NCI-H510A (cell line): ENCODE data around the gene PRPF19.

Experiments
- DNase-seq: peaks from one replicate; lab custom pipeline; 2025; lab: John Stamatoyannopoulos, UW

PRPF19 gene

DNA sequence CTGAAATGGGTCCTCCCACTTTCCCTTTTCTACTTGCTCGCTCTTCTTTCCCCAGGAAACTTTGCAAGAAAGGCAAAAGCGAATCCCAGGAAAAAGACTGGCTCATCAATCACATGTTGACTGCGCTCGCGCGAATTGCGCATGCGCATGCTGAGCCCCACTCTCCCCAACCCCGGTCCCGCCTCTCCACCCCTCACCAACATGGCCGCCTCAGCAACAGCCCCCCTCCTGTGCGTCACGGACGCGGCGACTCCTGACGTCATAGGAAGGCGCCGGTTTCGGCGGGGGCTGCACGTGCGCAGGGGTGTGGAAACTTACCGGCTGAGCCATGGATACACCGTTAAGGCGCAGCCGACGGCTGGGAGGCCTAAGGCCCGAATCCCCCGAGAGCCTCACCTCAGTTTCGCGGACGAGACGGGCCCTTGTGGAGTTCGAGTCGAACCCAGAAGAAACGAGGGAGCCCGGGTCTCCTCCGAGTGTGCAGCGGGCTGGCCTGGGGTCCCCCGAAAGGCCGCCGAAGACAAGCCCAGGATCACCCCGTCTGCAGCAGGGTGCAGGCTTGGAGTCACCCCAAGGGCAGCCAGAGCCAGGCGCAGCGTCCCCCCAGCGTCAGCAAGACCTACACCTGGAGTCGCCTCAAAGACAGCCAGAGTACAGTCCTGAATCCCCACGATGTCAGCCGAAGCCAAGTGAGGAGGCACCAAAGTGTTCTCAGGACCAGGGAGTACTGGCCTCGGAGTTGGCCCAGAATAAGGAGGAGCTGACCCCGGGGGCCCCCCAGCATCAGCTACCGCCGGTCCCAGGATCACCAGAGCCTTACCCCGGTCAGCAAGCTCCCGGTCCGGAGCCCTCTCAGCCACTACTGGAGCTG lies 64.4 kb downstream of the PRPF19 start, which contains the start of gene CCDC86:
Gene CCDC86 (plus strand): TSS at position 317 of the 871 bp plus-strand sequence. CDS start 12 bp downstream, at position 329.
- DNase-seq, result peak; percentile 92
